GM23338 (cell line): ENCODE results near the gene UROS. TPM values are rescaled to one million over a fixed set of nuclear protein-coding genes. Genes with fewer than 3 reads are reported as not detected.

Experiments used
- ATAC-seq: fragments of 200-7000 bp; cut with Tn5 transposase; 3 replicates; pipeline ENCODE4 v1.9.1; 2020
- DNase-seq: peaks from one replicate; pipeline ENCODE4 v3.0.0-alpha.2; 2015; ENCODE audit warnings: low spot score
- H2AFZ ChIP-seq: fragments of 200-600 bp; sonication (generic); 2 replicates; pipeline ENCODE4 v1.8.0; 2016; ENCODE audit warnings: antibody characterized with exemption, mild to moderate bottlenecking, moderate library complexity
- H3F3A ChIP-seq: fragments of 200-600 bp; sonication (generic); replicated peaks from 2 replicates; pipeline ENCODE4 v1.8.0; 2017; ENCODE audit warnings: antibody characterized with exemption, mixed run types, low read depth
- H3K27ac ChIP-seq: fragments of 200-600 bp; sonication (generic); 2 replicates; pipeline ENCODE4 v1.6.1; 2016; ENCODE audit warnings: low read depth
- H3K27me3 ChIP-seq: fragments of 200-600 bp; sonication (generic); 2 replicates; pipeline ENCODE4 v1.8.0; 2016; ENCODE audit warnings: mild to moderate bottlenecking, mixed run types, moderate library complexity; ENCODE audit not compliant: insufficient read depth
- H3K36me3 ChIP-seq: fragments of 200-600 bp; sonication (generic); 2 replicates; pipeline ENCODE4 v1.8.0; 2016; ENCODE audit warnings: mild to moderate bottlenecking; ENCODE audit not compliant: insufficient read depth
- H3K4me1 ChIP-seq: fragments of 200-600 bp; sonication (generic); 2 replicates; pipeline ENCODE4 v1.8.0; 2016; ENCODE audit warnings: mild to moderate bottlenecking, moderate library complexity; ENCODE audit not compliant: insufficient read depth
- H3K4me2 ChIP-seq: fragments of 200-600 bp; sonication (generic); 2 replicates; pipeline ENCODE4 v1.7.1; 2017; ENCODE audit warnings: mixed run types
- H3K4me3 ChIP-seq: fragments of 200-600 bp; sonication (generic); 2 replicates; pipeline ENCODE4 v1.6.1; 2016; ENCODE audit warnings: mixed run types
- H3K79me2 ChIP-seq: fragments of 200-600 bp; sonication (generic); replicated peaks from 2 replicates; pipeline ENCODE4 v1.8.0; 2017; ENCODE audit warnings: mild to moderate bottlenecking; ENCODE audit not compliant: insufficient read depth
- H3K9me2 ChIP-seq: fragments of 200-600 bp; sonication (generic); 2 replicates; pipeline ENCODE4 v1.8.0; 2017; ENCODE audit not compliant: insufficient read depth
- H4K20me1 ChIP-seq: fragments of 200-600 bp; sonication (generic); replicated peaks from 2 replicates; pipeline ENCODE4 v1.8.0; 2017; ENCODE audit warnings: mild to moderate bottlenecking; ENCODE audit not compliant: insufficient read depth
- H3K27ac Mint-ChIP-seq: 2 replicates; pipeline ENCODE4 v1.8.0; 2020; ENCODE audit warnings: inconsistent platforms, mild to moderate bottlenecking, moderate library complexity, mixed read lengths
- H3K27me3 Mint-ChIP-seq: 3 replicates; pipeline ENCODE4 v1.8.0; 2022; ENCODE audit warnings: low read depth, mild to moderate bottlenecking, moderate library complexity, mixed read lengths, inconsistent platforms; ENCODE audit not compliant: insufficient read depth, poor library complexity
- H3K36me3 Mint-ChIP-seq: 3 replicates; pipeline ENCODE4 v1.8.0; 2021; ENCODE audit warnings: low read depth, mild to moderate bottlenecking, inconsistent platforms, moderate library complexity, mixed read lengths
- H3K4me1 Mint-ChIP-seq: 3 replicates; pipeline ENCODE4 v1.8.0; 2020; ENCODE audit warnings: mild to moderate bottlenecking, inconsistent platforms, mixed read lengths
- H3K4me3 Mint-ChIP-seq: 3 replicates; pipeline ENCODE4 v1.8.0; 2021; ENCODE audit warnings: moderate library complexity, mild to moderate bottlenecking, inconsistent platforms, mixed read lengths
- H3K9me3 Mint-ChIP-seq: 3 replicates; pipeline ENCODE4 v1.8.0; 2020; ENCODE audit warnings: moderate library complexity, mild to moderate bottlenecking, inconsistent platforms, mixed read lengths
- CREB1 ChIP-seq: fragments of 250-450 bp; sonication (Bioruptor Pico); IDR thresholded peaks from 2 replicates; pipeline ENCODE4 v1.5.0; 2020; ENCODE audit warnings: low read depth, mild to moderate bottlenecking, moderate library complexity
- ETS1 ChIP-seq: IDR thresholded peaks from 2 replicates; pipeline ENCODE4 v1.6.1; 2016; ENCODE audit warnings: antibody characterized with exemption
- EZH2phosphoT487 ChIP-seq: fragments of 200-600 bp; sonication (generic); IDR thresholded peaks from one replicate; pipeline ENCODE4 v1.8.1; 2018; ENCODE audit warnings: antibody characterized with exemption; ENCODE audit not compliant: unreplicated experiment
- JUNB ChIP-seq: IDR thresholded peaks from one replicate; pipeline ENCODE4 v1.6.1; 2016; ENCODE audit warnings: antibody characterized with exemption; ENCODE audit not compliant: unreplicated experiment
- REST ChIP-seq: IDR thresholded peaks from one replicate; pipeline ENCODE4 v1.6.1; 2018; ENCODE audit warnings: antibody characterized with exemption; ENCODE audit not compliant: unreplicated experiment
- STAT1 ChIP-seq: IDR thresholded peaks from one replicate; pipeline ENCODE4 v1.6.1; 2016; ENCODE audit warnings: antibody characterized with exemption; ENCODE audit not compliant: unreplicated experiment
- ZNF114 ChIP-seq: fragments of 250-450 bp; sonication (Bioruptor Pico); IDR thresholded peaks from 2 replicates; pipeline ENCODE4 v1.5.0; 2020; ENCODE audit warnings: mild to moderate bottlenecking, moderate library complexity
- ZNF331 ChIP-seq: fragments of 250-450 bp; sonication (Bioruptor Pico); IDR thresholded peaks from 2 replicates; pipeline ENCODE4 v1.5.0; 2020; ENCODE audit warnings: low read depth, mild to moderate bottlenecking, moderate library complexity
- ZNF462 ChIP-seq: fragments of 250-450 bp; sonication (Bioruptor Pico); IDR thresholded peaks from 2 replicates; pipeline ENCODE4 v1.5.0; 2020; ENCODE audit warnings: mild to moderate bottlenecking, moderate library complexity
- polyA plus RNA-seq: library from polyadenylated mRNA; unstranded; fragments of >200 nt; fragmentation: Nextera tagmentation; extraction: Ambion mirVana; gene quantifications from 2 replicates; pipeline ENCODE4 v1.2.1, GENCODE V29; 2016
- total RNA-seq: library from RNA; depleted of rRNA; stranded (reverse); fragments of >200 nt; shearing (Covaris generic); gene quantifications from 2 replicates; pipeline ENCODE4 v1.2.3, GENCODE V29; 2014
- TF ChIP-seq, protein P1 (sequence below), 2 experiments: fragments of 200-600 bp in 1 of 2; sonication (generic) in 1 of 2; conservative IDR thresholded peaks; 2 replicates each; pipeline versions ENCODE4 v1.5.1 to v1.6.1; 2016 to 2017; ENCODE audit warnings: antibody characterized with exemption in 2 of 2, low read depth in 2 of 2, mild to moderate bottlenecking in 2 of 2, moderate library complexity in 1 of 2

Gene UROS
- total and polyA plus RNA-seq, 2 experiments from 2014 or later: 41.3 to 43.4 TPM

DNA sequence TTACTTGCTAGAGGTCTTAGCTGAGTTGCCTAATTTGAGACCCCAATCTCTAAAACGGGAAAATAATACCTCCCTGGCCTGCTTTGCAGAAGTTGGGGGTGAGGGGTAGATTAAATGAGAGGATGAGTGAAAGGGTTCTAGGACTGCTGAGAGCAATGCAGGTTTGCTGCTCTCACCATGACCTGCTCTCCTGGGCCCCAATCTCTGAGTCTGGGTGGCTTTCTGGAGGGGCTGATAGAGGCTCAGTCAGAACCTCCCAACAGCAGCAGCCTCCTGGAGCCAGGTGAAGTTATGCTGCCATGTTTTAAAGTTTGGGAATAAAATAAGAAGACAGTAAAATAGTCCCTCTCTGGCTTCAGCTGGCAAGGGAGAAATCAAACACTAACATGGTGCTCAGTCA lies 7.3 kb downstream of the UROS start:
- Histone ChIP-seq H3K4me1 (no peaks in the 10 kb centered on the region), H3K27me3 (no peaks in the 10 kb centered on the region), H3K4me2 (no peak overlapping the region), H3K27ac (no peak overlapping the region), H3K79me2 (no peaks in the 10 kb centered on the region), H2AFZ (no peak overlapping the region), H3K4me3 (no peak overlapping the region), H4K20me1 (no peaks in the 10 kb centered on the region), H3K36me3 (no peaks in the 10 kb centered on the region; the same call in 1 of the 2 replicates), H3K9me2 (no peaks in the 10 kb centered on the region), H3F3A (no peaks in the 10 kb centered on the region)
- no peaks in the 10 kb centered on the region for H3K9me3 Mint-ChIP-seq
- H3K4me1 Mint-ChIP-seq: no peaks in the 10 kb centered on the region
- no peaks in the 10 kb centered on the region for H3K27me3 Mint-ChIP-seq
- no peak overlapping the region for H3K27ac Mint-ChIP-seq
- TF ChIP-seq EZH2phosphoT487: no peak
- no peak for TF ChIP-seq ZNF331 (CRISPR knock-in tag)
- TF ChIP-seq ZNF462 (CRISPR knock-in tag): no peak
- TF ChIP-seq REST: no peak
- no peak for TF ChIP-seq STAT1
- TF ChIP-seq ZNF114: no peak
- TF ChIP-seq, protein P1, sequence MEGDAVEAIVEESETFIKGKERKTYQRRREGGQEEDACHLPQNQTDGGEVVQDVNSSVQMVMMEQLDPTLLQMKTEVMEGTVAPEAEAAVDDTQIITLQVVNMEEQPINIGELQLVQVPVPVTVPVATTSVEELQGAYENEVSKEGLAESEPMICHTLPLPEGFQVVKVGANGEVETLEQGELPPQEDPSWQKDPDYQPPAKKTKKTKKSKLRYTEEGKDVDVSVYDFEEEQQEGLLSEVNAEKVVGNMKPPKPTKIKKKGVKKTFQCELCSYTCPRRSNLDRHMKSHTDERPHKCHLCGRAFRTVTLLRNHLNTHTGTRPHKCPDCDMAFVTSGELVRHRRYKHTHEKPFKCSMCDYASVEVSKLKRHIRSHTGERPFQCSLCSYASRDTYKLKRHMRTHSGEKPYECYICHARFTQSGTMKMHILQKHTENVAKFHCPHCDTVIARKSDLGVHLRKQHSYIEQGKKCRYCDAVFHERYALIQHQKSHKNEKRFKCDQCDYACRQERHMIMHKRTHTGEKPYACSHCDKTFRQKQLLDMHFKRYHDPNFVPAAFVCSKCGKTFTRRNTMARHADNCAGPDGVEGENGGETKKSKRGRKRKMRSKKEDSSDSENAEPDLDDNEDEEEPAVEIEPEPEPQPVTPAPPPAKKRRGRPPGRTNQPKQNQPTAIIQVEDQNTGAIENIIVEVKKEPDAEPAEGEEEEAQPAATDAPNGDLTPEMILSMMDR (conservative IDR thresholded peaks at IDR 0.05; ENCODE audit: low read depth in 2 of 2): no peak
- TF ChIP-seq CREB1: no peak
- no peak for TF ChIP-seq JUNB
- no peak for TF ChIP-seq ETS1
- DNase-seq (no peak), ATAC-seq (no peak)
- peaks cover 13% of the 10 kb centered on the region; the same call in 2 of the 3 replicates for H3K36me3 Mint-ChIP-seq
- no peak overlapping the region for H3K4me3 Mint-ChIP-seq
